PFSK-1 (cell line): ENCODE data around the gene RAD9B.

Source experiments
- FOXP2 ChIP-seq: optimal IDR thresholded peaks from 2 replicates; pipeline ENCODE3; 2011; ENCODE audit warnings: borderline replicate concordance, control low read depth, inconsistent platforms; ENCODE audit not compliant: insufficient read depth; ENCODE audit errors: extremely low read length, extremely low read depth
- POLR2AphosphoS5 ChIP-seq: IDR thresholded peaks from 2 replicates; pipeline ENCODE4 v1.6.1; 2012; ENCODE audit warnings: low read depth, mild to moderate bottlenecking, control low read depth, low read length, moderate library complexity
- REST ChIP-seq, 2 experiments: IDR thresholded peaks; 2 replicates each; pipeline versions ENCODE4 v1.6.1 to v1.8.0; 2011 to 2012; ENCODE audit warnings: low read depth in 2 of 2, low read length in 2 of 2, control low read depth in 1 of 2, inconsistent platforms in 1 of 2, mild to moderate bottlenecking in 1 of 2, moderate library complexity in 1 of 2; ENCODE audit not compliant: insufficient read depth in 1 of 2
- SIN3A ChIP-seq: IDR thresholded peaks from 2 replicates; pipeline ENCODE4 v1.6.1; 2012; ENCODE audit warnings: mild to moderate bottlenecking, low read length, moderate library complexity, borderline replicate concordance; ENCODE audit not compliant: insufficient read depth
- TAF1 ChIP-seq: IDR thresholded peaks from 2 replicates; pipeline ENCODE4 v1.6.1; 2012; ENCODE audit warnings: low read length, control low read depth, borderline replicate concordance; ENCODE audit not compliant: insufficient read depth

Gene RAD9B

GRCh38 chr12:110533607-110534006, 31.5 kb downstream of the RAD9B start:
- TF ChIP-seq POLR2AphosphoS5, result no peak
- TF ChIP-seq SIN3A, result no peak
- TF ChIP-seq FOXP2, result no peak
- TF ChIP-seq REST (IDR thresholded peaks at IDR 0.05; ENCODE audit: insufficient read depth in 1 of 2, low read depth in 2 of 2, low read length in 2 of 2), result no peak
- no peak for TF ChIP-seq TAF1

DNA sequence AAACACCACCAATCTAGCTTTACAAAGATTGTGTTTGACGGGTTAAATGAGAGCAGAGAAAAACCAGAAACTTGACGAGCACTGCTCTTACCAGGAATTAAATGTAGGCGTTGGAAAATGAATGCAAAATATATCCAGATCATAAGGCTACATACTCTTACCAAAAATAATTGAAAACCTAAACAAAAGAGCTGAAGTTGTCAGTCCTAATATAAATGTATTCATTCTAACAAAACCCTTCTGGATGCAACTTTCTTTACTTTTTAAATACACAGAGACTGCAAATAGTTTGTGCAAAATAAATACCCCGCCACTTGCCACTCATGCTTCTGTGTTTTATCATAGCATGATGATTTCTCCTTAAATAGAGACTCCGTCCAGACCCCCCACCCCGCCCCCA, 32.7 kb downstream of the RAD9B start:
- TF ChIP-seq POLR2AphosphoS5 (no peak), REST (IDR thresholded peaks at IDR 0.05; ENCODE audit: insufficient read depth in 1 of 2, low read depth in 2 of 2, low read length in 2 of 2) (no peak), SIN3A (no peak), TAF1 (no peak), FOXP2 (no peak)

- no peak for TF ChIP-seq TAF1
Measured at GRCh38 chr12:110536834-110537604, 34.9 kb downstream of the RAD9B start.

DNA sequence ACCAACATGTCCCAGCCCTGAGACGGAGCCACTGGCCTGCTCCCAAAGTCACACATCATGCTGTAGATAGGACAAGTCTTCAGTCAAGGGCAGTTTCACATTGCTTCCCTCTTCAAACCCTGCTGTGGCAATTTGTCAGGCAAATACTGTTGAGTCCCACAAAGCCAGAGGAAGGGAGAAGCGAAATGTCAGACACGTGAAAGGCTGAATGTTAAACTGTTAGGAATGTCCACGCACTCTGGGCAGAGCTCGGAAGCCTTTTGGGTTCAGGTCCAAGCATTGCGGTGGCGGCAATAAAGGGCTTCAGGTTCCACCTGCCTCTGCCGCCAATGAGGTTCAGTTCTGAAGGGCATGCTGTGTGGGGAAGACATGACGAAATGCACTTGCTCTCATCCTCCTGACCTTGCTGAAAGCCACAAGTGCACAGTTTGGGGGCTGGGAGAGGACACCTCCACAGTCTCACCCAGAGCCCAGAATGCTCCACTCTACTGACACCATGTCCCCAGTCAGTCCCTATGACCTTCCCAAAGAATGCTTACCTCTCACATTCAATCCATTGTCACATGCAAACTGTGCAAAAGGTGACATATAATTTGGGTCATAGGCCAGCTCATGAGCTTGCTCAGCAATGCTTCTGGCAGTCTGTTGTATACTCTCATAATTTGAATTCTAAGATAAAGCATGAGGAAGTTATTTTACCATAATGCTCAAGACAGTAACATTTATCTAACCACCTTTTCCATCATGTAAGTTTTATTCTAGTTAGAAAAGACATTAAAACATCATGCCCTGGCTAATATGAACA, 35.7 kb downstream of the RAD9B start:
- TF ChIP-seq TAF1, result no peak
- TF ChIP-seq POLR2AphosphoS5, result no peak
- no peak for TF ChIP-seq REST (IDR thresholded peaks at IDR 0.05; ENCODE audit: insufficient read depth in 1 of 2, low read depth in 2 of 2, low read length in 2 of 2)
- no peak for TF ChIP-seq SIN3A
- TF ChIP-seq FOXP2, result no peak

- TF ChIP-seq REST (IDR thresholded peaks at IDR 0.05; ENCODE audit: insufficient read depth in 1 of 2, low read depth in 2 of 2, low read length in 2 of 2), result no peak
Measured at GRCh38 chr12:110538869-110539622, 36.9 kb downstream of the RAD9B start.
